Heart left ventricle (tissue), 13 donors: ENCODE measurements around the gene DMD.

ENCODE experiments used
- POLR2A ChIP-seq, 2 donors: fragments of 450-650 bp; IDR thresholded peaks; one replicate each; pipeline ENCODE4 v1.6.1; 2017; ENCODE audit warnings: antibody characterized with exemption in 2 of 2, mild to moderate bottlenecking in 2 of 2, moderate library complexity in 2 of 2
- TF ChIP-seq, protein P1 (sequence below), 12 donors: fragments of 200-600 bp; sonication (generic) in 4 of 12; IDR thresholded peaks; one replicate each; pipeline versions ENCODE4 v1.5.0 to v1.8.0; 2018 to 2022; ENCODE audit warnings: antibody characterized with exemption in 12 of 12, mild to moderate bottlenecking in 5 of 12
- donor health status: ischemic (EF 13 %, LVEDD 7.1; RV severe dilation, severe dysfunction).
- donor health status: DM: no; HTN: yes; CAD: no.
- donor health status: DM: no; HTN: no; CAD: no.
- donor health status: ischemic (EF 25% LVEDD 6.9; RV normal size, moderate dysfunction).
- donor health status: ischemic (EF 25% LVEDD 5.7; RV mildly dilated, moderate dysfunction).
- donor health status: ischemic (EF 35%, LVEDD 5.7; RV mildly dilated, moderate dysfunction).
- donor health status: nonischemic (EF 11% LVEDD 7.7; RV severe dilation, severe dysfunction).
- donor health status: DM: yes; HTN: yes; CAD: no.
- donor health status: PGD.
- donor health status: ischemic (EF 29% LVEDD 5.4; RV normal size, mild dysfunction).
- donor health status: nonischemic (EF 23%, LVEDD 6.1; RV moderate dilation, normal function).

DNA sequence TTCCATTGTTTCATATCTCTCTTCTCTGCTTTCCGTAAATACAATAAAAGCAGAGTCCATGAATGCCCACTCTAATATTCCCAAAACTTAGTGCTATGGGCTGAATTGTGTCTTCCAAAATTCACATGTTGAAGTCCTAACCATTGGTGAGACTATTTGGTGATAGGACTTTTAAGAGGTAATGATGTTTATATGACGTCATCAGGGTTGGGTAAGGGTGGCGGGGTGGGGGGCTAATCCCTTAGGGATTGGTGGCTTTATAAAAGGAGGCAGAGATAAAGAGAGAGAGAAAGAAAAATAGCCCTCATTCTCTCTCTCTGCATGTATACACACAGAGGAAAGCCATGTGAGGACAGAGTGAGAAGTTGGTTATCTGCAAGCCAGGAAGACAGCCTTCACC, 722.2 kb downstream of the DMD start:
- TF ChIP-seq POLR2A (IDR thresholded peaks at IDR 0.05) = no peak
- TF ChIP-seq, protein P1, sequence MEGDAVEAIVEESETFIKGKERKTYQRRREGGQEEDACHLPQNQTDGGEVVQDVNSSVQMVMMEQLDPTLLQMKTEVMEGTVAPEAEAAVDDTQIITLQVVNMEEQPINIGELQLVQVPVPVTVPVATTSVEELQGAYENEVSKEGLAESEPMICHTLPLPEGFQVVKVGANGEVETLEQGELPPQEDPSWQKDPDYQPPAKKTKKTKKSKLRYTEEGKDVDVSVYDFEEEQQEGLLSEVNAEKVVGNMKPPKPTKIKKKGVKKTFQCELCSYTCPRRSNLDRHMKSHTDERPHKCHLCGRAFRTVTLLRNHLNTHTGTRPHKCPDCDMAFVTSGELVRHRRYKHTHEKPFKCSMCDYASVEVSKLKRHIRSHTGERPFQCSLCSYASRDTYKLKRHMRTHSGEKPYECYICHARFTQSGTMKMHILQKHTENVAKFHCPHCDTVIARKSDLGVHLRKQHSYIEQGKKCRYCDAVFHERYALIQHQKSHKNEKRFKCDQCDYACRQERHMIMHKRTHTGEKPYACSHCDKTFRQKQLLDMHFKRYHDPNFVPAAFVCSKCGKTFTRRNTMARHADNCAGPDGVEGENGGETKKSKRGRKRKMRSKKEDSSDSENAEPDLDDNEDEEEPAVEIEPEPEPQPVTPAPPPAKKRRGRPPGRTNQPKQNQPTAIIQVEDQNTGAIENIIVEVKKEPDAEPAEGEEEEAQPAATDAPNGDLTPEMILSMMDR (IDR thresholded peaks at IDR 0.05) = no peak
